Memory B cell (primary cell): ENCODE results near the gene EPS8L1.

Source experiments
- ATAC-seq: fragments of 150-1000 bp; cut with Tn5 transposase; 2 replicates; pipeline ENCODE4 v1.10.0; 2021; ENCODE audit warnings: low read depth, mild to moderate bottlenecking, moderate library complexity
- DNase-seq, 2 donors: peaks; one replicate each; pipeline ENCODE4 v3.0.0; 2022; ENCODE audit warnings: low spot score in 2 of 2
- H3K27ac Mint-ChIP-seq: one replicate; pipeline ENCODE4 v1.8.0; 2022; ENCODE audit warnings: mild to moderate bottlenecking, moderate library complexity, mixed read lengths
- H3K27me3 Mint-ChIP-seq: one replicate; pipeline ENCODE4 v1.8.0; 2022; ENCODE audit warnings: mixed read lengths
- H3K36me3 Mint-ChIP-seq: one replicate; pipeline ENCODE4 v1.8.0; 2022; ENCODE audit warnings: mild to moderate bottlenecking, mixed read lengths
- H3K4me1 Mint-ChIP-seq: one replicate; pipeline ENCODE4 v1.8.0; 2022; ENCODE audit warnings: mixed read lengths
- H3K4me3 Mint-ChIP-seq: one replicate; pipeline ENCODE4 v1.8.0; 2022; ENCODE audit warnings: mild to moderate bottlenecking, moderate library complexity, mixed read lengths
- H3K9me3 Mint-ChIP-seq: one replicate; pipeline ENCODE4 v1.8.0; 2022; ENCODE audit warnings: mixed read lengths

Gene EPS8L1

DNA sequence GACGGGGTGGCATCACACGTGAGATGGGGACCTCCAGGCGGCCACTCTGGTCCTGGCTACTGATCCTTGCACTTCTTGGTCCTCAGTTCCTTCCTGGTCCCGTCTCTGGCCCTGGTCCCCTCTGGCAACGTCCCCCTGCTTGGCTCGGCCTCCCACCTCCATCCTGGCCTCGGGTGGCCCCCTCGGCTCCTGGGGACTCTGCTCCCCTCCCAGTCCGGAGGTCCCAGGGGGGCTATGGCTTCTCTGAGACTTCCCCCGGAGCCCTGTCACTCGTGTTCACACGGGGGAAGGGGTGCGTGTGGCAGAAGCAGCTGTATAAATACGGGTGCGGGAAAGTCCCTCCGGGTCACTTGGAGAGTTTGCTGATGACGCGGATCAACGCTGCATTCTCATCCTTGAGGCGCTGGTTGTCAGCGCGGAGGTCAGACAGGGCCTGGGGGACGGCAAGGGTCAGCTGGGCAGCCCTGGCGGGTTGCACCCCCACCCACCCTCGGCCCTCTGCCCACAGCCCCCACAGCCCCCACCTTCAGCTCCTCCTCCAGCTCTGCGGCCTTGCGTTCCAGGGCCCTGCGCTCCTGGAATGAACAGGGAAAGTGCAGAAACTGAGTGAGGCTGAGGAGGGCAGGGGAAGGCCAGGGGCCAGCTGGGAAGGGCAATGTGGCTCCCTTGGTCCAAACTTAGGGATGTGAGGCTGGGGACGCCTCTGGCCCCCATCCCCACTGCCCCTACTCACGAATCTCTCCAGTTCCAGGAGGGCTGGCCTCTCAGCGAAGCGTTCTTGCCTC, 15.6 kb downstream of the EPS8L1 start:
- H3K27ac Mint-ChIP-seq, result no peak overlapping the region
- H3K4me1 Mint-ChIP-seq, result peaks cover 21% of the 10 kb centered on the region
- H3K36me3 Mint-ChIP-seq, result peaks cover 19% of the 10 kb centered on the region
- ATAC-seq (no peak), DNase-seq (no peak)
- H3K4me3 Mint-ChIP-seq, result no peak overlapping the region
- peaks cover 20% of the 10 kb centered on the region for H3K27me3 Mint-ChIP-seq
- no peaks in the 10 kb centered on the region for H3K9me3 Mint-ChIP-seq

DNA sequence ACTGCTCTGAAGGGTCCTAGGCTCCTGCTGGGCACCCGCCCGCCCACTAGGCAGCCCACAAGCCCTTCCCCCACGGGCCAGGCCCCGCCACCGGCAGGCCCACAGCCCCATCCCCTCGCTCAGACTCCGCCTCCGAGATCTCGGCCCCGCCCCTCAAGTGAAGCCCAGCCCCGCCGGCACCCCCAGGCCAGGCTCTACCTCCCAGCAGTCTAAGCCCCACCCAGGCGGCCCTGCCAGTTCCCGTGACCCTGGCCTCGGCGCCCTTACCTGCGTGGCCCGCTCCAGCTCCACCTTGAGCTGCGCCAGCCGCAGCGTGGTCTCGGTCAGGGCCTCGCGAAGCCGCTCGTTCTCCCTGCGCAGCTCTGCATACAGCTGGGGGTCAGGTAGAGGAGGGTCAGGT, 16.3 kb downstream of the EPS8L1 start:
- H3K27ac Mint-ChIP-seq, result no peak overlapping the region
- ATAC-seq (no peak), DNase-seq (no peak)
- H3K4me1 Mint-ChIP-seq, result peaks cover 21% of the 10 kb centered on the region
- H3K4me3 Mint-ChIP-seq, result no peak overlapping the region
- H3K27me3 Mint-ChIP-seq, result peaks cover 20% of the 10 kb centered on the region
- peaks cover 20% of the 10 kb centered on the region for H3K36me3 Mint-ChIP-seq
- no peaks in the 10 kb centered on the region for H3K9me3 Mint-ChIP-seq

- H3K36me3 Mint-ChIP-seq, result peaks cover 27% of the 10 kb centered on the region
- H3K27ac Mint-ChIP-seq, result no peak overlapping the region
- peaks cover 17% of the 10 kb centered on the region for H3K4me1 Mint-ChIP-seq
- H3K9me3 Mint-ChIP-seq, result no peaks in the 10 kb centered on the region
- H3K27me3 Mint-ChIP-seq, result peaks cover 17% of the 10 kb centered on the region
- no peak for DNase-seq
- H3K4me3 Mint-ChIP-seq, result no peak overlapping the region
- ATAC-seq, result no peak
Observed at GRCh38 chr19:55092423-55093318, 17.0 kb downstream of the EPS8L1 start.

DNA sequence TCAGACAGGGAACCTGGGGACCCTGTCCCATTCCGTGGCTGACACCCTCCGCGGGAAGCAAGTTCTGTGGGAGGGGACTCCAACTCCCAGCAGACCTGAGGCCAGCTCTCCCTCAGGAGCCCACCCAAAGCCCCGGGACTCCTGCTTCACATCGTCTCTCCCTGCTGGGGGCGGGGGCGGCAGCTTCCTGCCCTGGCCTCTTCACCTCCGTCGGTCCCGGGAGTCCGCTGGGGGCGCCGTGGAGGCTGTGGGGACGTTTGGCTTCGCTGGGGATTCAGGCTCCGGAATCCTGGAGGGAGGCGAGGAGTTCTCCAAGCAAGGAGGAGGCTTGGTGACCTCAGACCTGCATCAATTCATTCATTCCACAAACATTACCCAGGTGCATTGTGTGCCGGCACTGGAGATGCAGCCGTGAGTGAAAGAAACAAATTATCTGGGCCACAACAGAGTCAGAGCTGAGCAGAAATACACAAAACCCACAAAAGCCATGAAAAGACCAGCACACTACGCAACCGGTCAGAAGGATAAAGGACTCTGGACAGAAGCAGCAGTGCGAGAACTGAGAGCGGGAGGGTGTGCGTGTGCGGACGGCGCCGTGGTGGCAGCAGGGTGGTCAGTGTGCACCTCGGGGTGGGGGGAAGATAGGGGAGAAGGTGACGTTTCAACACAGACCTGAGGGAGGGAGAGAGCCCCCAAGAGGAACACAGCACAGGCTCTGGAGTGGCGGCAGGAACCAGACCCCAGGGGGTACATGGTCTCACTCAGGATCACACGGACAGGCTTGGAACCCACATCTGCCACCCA, 19.0 kb downstream of the EPS8L1 start:
- DNase-seq, result no peak
- H3K4me1 Mint-ChIP-seq, result peaks cover 8% of the 10 kb centered on the region
- H3K9me3 Mint-ChIP-seq, result no peaks in the 10 kb centered on the region
- no peak for ATAC-seq
- H3K4me3 Mint-ChIP-seq, result no peak overlapping the region
- peaks cover 26% of the 10 kb centered on the region for H3K36me3 Mint-ChIP-seq
- no peak overlapping the region for H3K27ac Mint-ChIP-seq
- peaks cover under 1% of the 10 kb centered on the region for H3K27me3 Mint-ChIP-seq

GRCh38 chr19:55095260-55096060, 19.8 kb downstream of the EPS8L1 start:
- no peak for DNase-seq
- Mint-ChIP-seq H3K36me3 (peaks cover 23% of the 10 kb centered on the region), H3K27me3 (no peaks in the 10 kb centered on the region), H3K4me1 (peaks cover 6% of the 10 kb centered on the region), H3K27ac (no peak overlapping the region), H3K4me3 (no peak overlapping the region), H3K9me3 (no peaks in the 10 kb centered on the region)
- no peak for ATAC-seq

DNA sequence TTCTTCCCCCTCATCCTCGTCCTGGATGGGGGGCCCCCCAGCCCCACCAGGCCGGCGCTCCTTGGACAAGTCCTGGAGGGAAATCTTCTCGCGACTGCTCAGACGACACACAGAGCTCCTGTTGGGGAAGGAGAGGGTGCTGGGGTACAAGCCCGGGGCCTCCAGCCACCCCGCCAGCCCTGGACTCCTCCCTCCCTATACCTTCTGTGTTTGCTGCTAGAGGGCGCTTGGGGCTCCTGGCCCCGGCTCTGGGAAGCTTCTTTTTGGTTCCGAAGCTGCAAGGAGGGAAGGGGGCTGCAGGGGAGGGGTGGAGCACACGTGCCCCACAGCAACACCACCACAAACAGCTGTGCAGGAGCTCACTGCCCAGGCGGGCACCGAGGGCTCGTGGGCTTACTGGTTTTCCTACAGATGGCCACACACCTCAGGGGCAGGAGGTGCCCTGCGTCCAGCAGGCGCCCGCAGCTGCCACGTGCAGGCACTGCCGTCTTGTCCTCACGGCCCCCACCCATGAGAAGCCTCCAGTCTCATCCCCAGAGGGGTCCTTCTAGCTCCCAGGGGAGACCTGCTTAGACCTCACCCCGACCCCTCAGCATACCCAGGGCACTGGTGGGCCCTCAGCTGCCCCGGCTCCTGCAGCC, 20.5 kb downstream of the EPS8L1 start:
- no peaks in the 10 kb centered on the region for H3K9me3 Mint-ChIP-seq
- peaks cover 6% of the 10 kb centered on the region for H3K4me1 Mint-ChIP-seq
- no peak for ATAC-seq
- H3K27me3 Mint-ChIP-seq, result no peaks in the 10 kb centered on the region
- H3K36me3 Mint-ChIP-seq, result peaks cover 20% of the 10 kb centered on the region
- H3K4me3 Mint-ChIP-seq, result no peak overlapping the region
- H3K27ac Mint-ChIP-seq, result no peak overlapping the region
- no peak for DNase-seq

DNA sequence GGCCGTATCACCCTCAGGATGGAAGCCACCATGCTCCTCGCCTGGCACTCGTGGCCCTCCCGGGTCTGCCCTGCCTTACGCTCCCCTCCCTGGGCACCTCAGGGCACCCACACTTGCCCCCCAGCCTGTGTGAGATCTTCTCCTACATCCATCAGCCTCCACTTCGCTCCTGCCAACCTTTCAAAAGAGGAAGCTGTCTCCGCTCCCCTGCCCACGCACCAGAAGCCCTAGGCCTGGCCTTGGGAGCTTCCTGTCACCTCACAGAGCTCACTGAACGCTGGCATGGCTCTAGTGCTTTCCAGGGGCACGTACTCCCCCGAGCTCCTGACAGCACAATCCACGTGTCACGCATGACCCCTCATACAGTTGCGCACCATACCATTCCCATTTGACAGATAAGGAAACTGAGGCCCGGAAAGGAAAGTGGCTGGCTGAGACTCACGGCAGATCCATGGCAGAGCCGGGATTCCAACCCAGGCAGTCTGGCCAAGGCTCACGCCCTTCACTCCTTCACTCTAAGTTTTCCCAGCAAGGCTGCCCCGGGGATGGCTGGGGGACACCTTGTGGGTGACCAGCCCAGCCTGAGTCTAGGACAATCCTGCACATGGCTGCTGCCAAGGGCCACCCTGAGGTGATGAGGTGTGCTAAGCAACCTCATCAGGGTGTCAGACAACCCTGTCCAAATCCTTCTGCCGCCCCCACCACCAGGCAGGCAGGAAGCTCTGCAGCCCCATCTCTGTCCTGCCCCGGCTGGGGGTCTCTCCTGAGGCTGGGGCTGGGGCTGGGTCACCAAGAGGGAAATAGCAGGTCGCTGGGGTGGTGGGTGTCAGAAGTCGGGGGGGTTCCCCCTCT, 22.4 kb downstream of the EPS8L1 start:
- H3K27me3 Mint-ChIP-seq, result no peaks in the 10 kb centered on the region
- H3K4me1 Mint-ChIP-seq, result peaks cover 6% of the 10 kb centered on the region
- H3K36me3 Mint-ChIP-seq, result peaks cover 31% of the 10 kb centered on the region
- no peak overlapping the region for H3K4me3 Mint-ChIP-seq
- peak overlapping the region; percentile 50 for H3K27ac Mint-ChIP-seq
- no peak for ATAC-seq
- H3K9me3 Mint-ChIP-seq, result no peaks in the 10 kb centered on the region
- no peak for DNase-seq

DNA sequence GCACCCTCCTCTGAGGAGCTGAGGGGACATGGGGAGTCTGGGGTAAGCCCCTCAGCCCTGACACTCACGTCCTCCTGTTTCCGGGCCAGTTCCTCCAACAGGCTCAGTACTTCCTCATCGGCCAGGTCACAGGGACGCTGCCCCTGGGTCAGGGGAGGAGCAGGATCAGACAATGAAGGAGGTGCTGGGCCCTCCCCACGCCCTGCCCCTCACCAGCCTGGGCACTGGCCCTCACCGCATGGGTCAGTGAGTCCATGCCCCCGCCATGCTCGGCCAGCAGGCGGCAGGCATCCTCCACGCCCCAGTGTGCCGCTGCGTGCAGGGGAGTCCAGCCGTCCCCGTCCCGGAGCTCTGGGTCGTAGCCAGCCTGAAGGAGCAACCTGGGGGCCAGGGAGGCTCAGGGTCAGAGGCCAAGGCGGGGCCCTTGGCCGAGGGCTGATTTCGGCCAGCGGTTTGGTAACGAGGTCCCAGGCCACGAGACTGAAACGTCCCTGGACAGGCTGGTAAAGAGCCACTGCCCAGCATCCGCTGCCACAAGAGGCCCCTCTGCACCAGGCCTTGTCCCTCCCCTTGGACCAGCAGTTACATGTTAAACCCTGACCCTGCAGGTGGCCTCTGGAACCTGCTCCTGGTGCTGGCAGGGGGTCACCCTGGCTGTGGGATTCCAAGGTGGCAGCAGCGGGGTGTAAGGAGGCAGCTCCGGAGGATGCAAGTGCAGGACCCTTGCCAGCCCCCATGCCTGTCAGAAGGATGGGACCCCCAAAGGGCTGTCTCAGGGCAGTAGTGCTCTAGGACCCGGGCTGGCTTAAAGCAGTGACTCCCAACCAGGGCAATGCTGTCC, 23.3 kb downstream of the EPS8L1 start:
- H3K9me3 Mint-ChIP-seq, result no peaks in the 10 kb centered on the region
- H3K4me1 Mint-ChIP-seq, result peaks cover 6% of the 10 kb centered on the region
- ATAC-seq (no peak), DNase-seq (no peak)
- H3K4me3 Mint-ChIP-seq, result no peak overlapping the region
- H3K36me3 Mint-ChIP-seq, result peaks cover 34% of the 10 kb centered on the region
- no peak overlapping the region for H3K27ac Mint-ChIP-seq
- H3K27me3 Mint-ChIP-seq, result no peaks in the 10 kb centered on the region

GRCh38 chr19:55099557-55100506, 24.2 kb downstream of the EPS8L1 start:
- Mint-ChIP-seq H3K36me3 (peaks cover 31% of the 10 kb centered on the region), H3K27me3 (no peaks in the 10 kb centered on the region), H3K4me3 (no peak overlapping the region), H3K4me1 (peaks cover 6% of the 10 kb centered on the region), H3K27ac (no peak overlapping the region), H3K9me3 (no peaks in the 10 kb centered on the region)
- ATAC-seq (no peak), DNase-seq (no peak)

DNA sequence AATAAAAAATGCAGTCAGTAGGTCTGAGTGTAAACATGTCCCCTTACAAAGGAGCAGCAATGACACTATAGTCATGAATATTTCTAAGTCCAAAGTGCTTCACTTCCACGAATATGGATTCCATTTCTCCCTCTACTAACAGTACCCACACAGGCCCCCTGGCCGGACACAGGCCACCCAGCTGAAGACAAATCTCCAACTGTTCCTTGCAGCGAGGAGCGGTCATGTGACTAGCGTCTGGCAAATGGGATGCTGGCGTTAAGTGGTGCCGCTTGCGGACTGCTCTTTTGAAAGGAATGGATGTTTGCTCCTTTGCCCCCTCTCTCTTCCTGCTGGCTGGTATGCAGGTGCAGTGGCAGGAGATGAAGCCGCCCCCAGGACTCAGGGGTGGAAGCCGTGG, 25.6 kb downstream of the EPS8L1 start:
- Mint-ChIP-seq H3K27ac (no peak overlapping the region), H3K4me1 (peaks cover 10% of the 10 kb centered on the region)

GRCh38 chr19:55103190-55103589, 27.5 kb downstream of the EPS8L1 start:
- Mint-ChIP-seq H3K36me3 (peaks cover 26% of the 10 kb centered on the region), H3K4me3 (no peak overlapping the region), H3K9me3 (no peaks in the 10 kb centered on the region), H3K27ac (no peak overlapping the region), H3K27me3 (no peaks in the 10 kb centered on the region), H3K4me1 (peaks cover 5% of the 10 kb centered on the region)
- ATAC-seq (no peak), DNase-seq (no peak)

More for the DNA sequence above, 25.6 kb downstream of the EPS8L1 start:
- Mint-ChIP-seq H3K4me3 (no peak overlapping the region), H3K27me3 (no peaks in the 10 kb centered on the region), H3K36me3 (peaks cover 32% of the 10 kb centered on the region), H3K9me3 (no peaks in the 10 kb centered on the region)
- DNase-seq (no peak), ATAC-seq (no peak)
